ENCODE results near the gene FGD4.

Gene FGD4

DNA sequence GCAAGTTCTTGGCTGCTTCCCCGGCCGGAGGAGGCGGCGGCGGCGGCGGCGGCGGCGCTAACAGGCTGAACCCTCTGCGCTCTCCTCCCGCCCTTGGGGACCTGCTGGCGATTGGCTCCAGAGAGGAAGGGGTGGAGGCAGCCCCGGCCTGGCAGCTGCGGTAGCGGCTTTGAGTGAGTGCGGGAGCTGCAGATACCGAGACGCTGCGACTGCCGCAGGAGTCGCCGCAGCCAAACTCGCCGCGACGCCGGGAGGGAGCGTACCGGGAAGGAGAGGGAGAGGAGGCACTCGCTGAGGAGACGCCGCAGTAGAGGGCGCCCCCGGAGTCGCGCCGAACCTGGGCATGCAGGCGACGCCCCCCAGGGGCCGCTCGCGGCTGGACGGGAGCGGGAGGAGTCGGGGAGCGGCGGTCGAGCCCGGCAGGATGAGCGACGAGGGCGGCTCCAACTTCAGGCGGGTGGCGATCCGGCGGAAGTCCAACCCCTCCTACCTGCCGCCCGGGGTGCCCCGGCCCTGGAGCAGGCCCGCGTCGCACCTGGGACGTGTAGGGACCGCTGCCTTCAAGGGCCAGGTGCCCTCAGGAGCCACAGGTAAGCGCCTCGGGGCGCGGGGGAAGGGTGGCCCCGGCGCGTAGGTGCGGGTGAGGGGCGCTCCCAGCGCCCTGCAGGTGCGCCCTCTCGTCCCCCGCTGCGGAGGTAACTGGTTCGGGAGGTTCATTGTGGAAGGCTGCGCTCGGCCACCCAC, at the start of gene FGD4:
Gene FGD4 (plus strand): TSS at position 189 of the 744 bp plus-strand sequence.
- DNase-seq, result peak; percentile 86

DNA sequence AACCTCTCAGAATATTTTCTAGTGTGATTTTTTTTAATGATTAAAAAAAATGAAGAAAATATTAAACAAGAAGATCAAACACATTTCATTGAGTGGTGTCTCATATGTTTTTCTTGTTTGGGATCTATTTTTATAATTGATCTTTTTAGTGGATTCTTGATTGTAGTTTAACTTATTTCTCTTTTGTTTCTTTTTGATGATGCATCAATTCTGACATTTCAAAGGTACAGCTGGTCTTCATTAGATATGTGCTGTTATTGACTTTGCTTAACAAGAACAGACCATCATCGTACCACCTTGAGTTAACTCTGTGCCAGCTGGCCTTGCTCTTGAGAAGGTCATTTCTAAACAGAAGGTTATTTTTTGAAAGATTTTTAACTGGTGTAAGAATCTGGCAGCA, 45.8 kb upstream of the FGD4 start:
- DNase-seq, result no peak

DNA sequence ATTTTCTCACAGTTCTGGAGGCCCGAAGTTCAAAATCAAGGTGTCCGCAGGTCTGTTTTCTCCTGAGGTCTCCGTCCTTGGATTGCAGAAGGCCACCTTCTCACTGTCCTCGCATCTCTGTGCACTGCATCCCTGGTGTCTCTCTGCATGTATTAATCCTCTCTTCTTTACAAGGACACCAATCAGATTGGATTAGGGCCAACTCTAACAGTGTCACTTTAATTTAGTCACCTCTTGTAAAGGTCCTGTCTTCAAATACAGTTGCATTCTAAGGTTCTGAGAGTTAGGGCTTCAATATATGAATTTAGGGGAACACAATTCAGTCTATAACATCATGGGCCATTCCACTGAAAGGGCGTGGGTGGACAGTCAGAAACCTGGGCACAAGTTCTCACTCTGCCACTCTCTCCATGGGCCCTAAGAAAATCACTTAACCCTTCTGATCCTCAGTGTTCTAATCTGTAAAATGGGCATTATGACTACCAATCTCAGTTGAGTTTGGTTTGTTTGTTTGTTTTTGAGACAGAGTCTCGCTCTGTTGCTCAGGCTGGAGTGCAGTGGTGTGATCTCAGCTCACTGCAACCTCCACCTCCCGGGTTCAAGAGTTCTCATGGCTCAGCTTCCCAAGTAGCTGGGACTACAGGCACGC, 41.6 kb upstream of the FGD4 start:
- no peak for DNase-seq

DNA sequence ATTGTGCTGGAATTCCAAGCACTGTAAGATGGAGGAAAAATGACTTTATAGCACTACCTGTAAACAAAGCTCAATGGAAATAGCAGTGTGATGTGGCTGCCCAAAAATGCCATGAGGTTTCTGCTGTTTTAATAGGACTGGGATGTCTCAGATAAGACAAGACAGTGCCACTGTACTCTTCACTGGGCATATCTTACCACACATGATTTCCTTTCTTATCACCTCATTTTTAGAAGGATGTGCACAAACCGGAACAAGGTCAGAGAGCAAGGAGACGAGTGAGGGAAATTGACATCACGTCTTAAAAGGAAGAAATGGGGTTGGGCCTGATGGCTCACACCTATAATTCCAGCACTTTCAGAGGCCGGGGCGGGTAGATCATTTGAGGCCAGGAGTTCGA, 38.4 kb upstream of the FGD4 start:
- DNase-seq, result no peak

DNA sequence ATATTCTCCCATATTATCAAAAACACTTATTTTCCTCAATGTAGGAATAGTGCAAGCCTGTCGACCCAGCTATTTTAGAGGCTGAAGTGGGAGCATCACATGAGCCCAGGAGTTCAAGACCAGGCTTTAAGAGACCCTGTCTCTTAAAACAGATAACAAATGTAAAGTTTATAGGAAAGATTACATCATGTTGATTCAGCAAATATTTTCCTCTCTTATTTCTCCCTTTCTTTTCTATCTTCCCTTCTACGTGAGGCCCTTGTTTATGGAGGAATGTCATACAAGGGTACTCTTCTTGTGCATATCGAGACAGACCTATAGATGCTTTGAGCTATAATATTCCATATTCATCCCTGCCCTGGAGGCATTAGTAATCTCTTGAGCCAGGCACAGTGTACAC, 36.5 kb upstream of the FGD4 start:
- DNase-seq, result no peak

DNA sequence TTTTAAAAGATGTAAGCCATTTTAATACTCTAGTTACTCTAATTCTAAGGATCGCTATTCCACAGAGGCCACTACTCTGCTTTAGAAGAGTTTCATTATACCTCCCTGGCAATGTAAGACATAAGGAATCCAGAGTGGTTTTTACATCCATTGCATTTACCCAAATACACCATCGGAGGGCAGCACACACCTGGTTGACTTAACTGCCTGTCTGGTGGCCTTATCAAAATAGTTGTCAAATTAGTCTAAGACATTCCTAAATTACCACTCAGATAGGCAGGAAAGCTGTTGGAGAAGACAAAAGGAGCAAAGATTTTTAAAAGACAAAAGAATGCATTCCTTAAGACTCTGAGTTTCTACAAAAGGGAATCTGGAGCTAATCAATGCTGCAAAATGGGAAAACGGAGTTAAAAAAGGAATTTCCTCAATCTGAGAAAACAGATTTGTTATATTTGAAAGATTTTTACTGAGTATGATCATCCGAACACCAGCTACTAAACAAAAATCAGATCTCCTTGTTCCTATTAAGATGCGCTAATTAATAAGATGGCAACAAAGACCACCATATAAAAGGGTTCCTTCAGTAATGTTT, 33.8 kb upstream of the FGD4 start:
- DNase-seq, result peak; percentile 61

DNA sequence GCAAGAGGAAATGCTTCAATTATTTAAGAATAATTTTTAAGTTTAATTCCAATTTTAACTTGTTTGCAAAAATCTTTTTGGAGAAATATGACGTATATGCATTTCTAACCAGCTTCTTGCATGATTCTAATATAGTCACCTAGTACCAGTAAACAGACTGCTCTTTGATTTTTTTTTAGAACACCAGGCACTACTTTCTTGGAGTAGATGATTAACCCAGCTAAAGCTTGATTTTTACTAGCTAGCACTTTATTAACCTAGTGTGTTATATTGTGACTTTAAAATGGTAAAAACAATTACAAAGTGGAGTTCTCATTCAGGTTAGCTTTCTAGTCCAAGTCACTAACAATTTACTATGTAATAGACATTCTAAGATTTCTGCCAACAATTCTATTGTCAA, 32.6 kb upstream of the FGD4 start:
- no peak for DNase-seq

DNA sequence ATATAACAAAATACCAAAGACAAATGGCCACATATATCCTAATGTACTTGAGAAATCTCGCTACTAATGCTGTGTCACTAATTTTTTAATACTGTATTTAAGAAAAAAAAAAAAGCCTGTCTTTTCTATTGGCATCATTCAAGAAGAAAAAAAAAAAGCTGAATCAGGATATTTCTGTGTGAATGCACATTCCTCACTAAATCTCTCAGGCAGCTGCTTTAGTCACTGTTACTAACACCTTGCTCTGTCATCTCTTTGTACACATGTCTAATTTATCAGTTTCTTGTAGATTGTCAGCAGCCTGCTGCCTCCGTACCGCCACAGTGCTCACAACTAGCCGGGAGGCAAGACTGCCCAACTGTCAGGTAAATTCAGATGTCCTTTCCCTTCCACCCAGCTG, 32.0 kb upstream of the FGD4 start:
- DNase-seq, result no peak

DNA sequence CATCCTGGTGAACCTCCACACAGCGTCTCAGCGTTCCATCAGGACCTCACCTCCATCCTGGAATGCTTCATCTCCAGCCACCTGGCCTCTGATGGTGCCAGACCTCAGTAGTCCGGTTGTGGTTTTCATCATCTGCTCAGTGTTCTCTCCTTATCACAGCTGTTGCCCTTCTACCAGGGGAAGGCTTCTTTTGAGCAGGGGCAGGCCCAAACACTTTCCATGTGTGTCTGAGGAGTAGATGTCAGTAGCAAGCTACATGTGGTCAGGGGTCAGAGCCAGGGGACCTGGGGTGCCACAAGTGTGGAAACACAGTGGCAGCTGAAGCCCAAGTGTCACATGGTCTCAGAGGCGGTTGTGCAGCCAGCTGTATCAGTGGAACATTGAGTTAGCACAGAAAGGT, 30.2 kb upstream of the FGD4 start:
- DNase-seq, result no peak

DNA sequence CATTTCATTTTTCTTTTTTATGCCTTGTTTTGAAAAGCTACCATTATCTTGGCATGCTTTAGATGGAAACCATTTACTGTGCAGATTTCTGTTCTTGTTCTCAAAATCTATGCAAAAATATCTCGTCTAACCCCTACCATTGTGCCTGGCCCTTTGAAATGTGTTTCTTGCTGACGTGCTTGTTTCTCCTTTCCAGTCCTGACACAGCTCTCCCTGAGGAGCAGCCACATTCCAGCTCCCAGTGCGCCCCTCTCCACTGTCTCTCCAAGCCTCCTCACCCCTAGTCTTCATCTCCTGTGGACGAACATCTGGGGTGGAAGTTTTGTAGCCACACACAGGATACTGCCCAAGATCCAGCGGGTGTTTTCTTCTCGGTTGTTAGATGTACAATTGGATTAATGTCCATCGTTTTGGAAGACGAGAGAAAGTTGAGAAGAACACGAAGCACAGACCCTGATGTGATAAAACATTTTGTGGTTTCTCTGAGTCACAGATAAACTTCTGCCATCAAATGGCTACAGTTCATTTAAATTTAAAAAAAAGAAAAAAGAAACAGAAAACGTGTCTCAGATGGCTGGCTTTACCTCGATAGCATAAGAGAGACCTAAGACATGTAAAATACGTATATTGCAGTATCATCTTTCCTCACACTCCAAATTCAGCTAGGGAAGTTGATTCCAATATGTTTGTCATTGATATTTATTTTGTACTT, 21.9 kb upstream of the FGD4 start:
- no peak for DNase-seq

DNA sequence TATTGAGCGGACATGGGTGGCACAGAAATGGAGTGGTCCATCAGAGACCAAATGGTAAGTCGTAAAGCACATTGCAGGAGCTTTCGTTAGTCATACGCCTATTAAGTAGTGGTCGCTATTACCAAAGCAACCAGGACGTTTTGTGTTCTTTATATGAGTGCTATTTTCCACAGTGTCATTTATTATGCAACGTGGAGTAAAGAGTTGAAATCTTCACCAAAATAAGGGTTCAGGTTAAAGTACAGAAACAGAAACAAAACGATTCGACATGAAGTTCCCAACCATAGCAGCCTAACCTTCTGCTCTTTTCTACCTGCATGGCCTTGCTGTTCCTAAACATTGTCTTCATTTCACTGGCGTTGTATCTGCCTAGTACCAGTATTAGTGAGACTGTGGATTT, 20.1 kb upstream of the FGD4 start:
- no peak for DNase-seq

DNA sequence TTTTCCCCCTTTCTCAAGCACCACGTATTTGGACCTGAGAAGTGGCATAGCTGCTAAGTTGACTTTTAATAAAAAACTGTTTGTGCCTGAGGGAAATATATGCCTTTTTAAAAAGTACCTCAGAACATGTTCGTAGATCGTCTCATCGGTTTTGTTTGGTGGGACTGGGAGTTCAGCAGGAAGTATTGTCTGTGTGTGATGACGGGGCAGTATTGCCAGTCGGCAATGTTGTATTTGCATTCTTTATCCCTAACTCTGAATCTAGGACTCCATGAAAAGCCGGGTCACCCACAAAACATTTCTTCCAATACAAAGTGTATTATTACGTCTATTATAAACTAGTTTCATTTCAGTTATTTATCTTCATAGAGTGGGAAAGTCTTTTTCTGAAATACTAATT, 19.7 kb upstream of the FGD4 start:
- DNase-seq, result no peak

DNA sequence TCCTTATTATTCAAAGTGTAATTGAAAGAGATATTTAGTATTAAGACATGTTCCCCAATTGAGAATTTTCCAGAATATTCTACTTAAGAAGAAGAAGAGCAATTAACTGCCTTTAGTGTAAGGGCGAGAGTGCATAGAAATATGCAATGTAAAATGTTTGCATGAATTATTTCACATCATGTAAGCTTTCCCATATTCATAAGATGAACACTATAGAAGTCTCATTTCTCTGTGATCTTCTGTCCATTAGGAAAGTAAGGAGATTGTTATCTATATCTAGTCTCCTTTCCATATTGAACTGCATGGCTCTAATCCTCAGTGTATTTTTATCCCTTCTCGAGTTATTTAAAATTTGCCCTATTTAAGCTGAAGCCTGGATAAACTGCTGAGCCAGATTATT, 17.1 kb upstream of the FGD4 start:
- DNase-seq, result no peak

DNA sequence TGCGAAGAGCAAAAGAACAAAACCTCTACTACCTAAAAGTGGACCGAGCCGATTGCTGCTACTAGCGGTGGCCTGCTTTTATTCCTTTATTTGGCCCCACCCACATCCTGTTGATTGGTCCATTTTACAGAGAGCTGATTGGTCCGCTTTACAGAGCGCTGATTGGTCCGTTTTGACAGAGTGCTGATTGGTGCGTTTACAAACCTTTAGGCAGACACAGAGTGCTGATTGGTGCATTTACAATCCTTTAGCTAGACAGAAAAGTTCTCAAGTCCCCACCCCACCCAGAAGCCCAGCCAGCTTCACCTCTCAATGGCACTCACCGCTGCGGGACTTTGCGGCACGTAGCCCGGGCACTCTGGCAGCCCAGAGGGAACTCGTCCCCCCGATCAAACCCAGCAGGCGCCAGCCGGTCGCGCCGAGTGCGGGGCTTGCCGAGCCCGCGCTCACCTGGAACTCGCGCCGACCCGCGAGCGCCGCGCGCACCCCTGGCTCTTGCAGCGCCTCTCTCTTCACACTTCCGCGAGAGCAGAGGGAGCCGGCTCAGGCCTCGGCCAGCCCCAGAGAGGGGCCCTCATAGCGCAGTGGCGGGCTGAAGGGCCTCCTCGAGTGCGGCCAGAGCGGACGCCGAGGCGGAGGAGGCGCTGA, 8.7 kb upstream of the FGD4 start:
- no peak for DNase-seq

DNA sequence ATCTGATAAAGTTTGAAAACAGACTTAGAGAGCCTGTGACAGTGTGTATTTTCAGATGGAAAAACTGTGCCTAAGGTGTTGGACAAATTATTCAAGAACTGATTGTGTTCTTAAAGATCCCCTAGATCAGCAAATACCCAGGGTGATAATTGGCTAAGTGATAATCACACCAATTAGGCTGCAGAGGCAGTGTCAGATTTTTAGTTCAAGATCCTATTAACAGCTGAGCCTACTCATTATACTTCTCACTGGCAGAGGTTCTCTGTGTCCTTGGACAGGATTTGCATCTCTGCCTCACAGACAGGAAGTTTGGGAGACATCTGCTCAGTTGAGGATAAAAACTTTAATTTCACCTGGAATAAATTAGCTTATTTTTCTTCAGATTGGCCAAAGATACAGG, 4.3 kb upstream of the FGD4 start:
- DNase-seq, result no peak

DNA sequence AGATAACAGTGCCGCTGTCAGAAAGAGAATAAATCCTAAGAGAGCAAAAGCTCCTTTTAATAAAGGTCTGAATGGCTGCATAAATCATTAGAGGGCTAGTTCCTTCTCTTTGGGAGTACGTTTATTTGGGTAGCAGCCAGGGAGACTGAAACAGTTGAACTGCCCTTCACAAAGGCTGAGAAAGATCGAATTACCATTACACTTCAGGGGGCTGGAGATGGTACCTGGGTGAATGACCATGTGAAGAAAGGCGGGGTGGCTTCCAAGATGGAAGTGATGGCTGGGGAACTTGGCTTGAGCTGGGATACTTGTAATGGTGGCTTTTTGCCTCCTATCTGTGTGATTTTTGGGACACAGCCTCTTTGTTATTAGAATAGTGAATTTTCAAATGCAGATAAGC, 1.7 kb upstream of the FGD4 start:
- no peak for DNase-seq

DNA sequence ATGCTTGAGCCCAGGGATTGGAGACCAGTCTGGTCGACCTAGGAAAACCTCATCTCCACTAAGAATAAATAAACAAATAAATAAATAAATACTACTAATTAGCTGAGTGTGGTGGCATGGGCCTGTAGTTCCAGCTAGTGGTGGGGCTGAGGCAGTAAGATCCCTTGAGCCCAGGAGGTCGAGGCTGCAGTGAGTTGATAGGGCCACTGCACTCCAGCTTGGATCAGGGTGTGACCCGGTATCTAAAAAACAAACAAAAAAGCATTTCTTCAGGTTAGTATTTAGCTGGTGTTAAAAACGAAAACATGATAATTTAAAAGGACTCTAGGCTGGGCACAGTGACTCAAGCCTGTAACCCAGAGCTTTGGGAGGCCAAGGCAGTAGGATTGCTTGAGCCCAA, 1.2 kb upstream of the FGD4 start:
- no peak for DNase-seq

DNA sequence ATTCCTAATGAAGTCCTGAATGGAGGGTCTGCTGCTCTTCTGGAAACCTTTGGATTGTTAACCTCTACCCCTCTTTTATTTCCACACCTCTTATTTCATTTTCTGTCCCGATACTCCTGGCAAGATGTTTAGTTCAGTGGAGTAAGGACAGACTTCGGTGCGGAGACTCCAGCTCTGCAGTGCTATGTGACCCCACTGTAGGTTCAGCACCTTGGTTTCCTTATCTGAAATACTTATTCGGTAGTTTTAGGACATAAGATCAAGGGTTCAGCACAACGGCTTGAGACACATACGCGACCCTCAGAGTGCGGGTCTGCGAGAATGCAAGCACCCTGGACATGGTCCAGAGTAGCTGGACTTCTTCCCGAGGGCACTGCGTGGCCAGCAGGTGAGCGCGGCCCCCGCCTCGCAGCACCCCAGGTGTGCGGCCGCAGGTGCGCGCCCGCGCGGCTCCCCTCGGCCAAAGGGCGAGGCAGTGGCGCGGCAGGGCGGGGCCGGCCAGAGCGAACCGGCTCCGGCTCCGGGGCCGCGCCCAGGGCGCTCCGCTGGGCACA, 465 bp upstream of the FGD4 start:
- DNase-seq, result no peak

DNA sequence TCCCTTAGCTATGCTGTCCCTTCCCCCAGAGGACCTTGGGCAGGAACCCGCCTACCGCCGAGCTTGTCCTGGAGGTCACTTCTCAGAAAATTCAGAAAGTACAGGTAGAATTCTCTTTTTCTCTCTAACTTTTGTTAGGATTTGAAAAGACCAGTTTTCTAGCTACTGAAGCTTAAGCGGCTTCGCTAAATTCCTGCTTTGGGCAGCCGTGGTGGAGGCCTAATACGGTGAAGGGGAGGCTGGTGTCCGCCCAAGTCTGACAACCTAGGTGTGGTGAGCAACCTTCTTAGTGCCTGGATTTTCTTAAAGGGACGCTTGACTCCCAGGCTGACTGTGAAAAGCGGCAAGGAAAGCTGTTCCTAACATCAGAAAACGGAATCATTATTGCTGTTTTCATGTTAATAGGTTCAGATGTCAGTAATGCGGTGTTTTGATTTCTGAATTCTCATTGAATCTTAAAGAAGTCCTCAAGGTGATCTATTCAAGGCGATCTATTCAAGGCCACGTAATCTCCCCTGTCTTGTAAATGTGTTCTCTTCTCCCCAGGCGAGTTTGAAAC, 835 bp downstream of the FGD4 start:
- no peak for DNase-seq

DNA sequence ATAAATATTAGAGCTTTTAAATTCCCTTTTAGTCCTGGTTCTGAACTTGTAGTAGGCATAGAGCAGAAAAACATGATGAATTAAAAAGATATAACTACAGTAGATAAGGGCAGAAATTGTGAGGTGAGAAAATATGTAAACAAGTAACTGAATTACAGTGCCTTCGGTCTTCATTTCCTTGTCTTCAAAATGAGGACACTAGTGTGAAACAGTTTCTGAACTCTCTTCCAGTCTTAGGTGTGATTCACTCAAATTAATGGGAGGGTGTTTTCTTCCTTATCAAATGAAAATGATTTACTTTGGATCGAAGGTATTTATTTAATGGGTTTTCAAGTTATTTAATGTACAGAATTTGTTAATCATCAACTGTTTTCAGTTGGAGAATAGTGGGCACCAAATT, 1.5 kb downstream of the FGD4 start:
- DNase-seq, result no peak

DNA sequence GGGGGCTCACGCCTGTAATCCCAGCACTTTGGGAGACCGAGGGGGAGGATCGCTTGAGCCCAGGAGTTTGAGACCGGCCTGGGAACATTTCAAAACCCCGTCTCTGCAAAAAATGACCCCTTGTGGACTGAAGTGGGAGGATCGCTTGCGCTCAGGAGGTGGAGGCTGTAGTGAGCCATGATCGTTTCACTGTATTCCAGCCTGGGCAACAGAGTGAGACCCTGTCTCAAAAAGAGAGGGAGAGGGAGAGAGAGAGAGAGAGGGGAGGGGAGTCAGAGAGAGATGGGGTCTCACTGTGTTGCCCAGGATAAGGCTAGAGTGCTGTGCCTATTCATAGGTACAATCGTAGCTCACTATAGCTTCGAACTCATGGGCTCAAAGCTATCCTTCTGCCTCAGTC, 2.8 kb downstream of the FGD4 start:
- no peak for DNase-seq

DNA sequence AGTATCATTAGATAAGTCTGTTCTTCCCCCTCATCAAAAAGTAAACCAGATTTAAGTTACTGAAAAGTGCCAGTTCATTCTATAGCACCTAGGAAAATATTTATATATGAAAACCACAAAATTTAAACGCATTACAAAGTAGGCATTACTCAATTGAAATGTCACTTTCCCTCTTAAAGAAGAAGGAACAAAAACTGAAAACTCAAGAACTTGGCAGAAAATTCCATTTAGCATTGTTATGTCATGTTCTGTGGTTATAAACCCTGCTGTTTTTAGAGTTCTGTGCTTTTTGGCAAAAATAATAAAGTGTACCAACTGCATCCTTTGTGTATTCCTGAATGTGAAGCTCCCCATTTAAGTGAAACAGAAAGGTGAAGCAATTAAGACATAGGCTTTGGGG, 3.6 kb downstream of the FGD4 start:
- DNase-seq, result no peak

DNA sequence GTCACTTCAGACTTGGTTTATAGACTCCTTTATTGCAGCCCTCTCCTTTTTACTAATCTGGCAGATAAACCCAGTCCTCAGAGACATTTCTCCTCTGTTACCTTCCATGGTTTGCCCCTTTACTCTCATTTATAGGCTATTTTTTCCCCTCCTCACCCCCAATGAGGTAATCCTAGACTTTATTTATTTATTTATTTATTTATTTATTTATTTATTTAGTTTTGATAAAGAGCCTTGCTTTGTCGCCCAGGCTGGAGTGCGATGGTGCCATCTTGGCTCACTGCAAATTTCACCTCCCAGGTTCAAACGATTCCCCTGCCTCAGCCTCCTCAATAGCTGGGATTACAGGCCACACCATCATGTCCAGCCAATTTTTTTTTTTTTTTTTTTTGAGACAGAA, 8.4 kb downstream of the FGD4 start:
- DNase-seq, result no peak
